BLaER1 (cell line): ENCODE data around the gene MAP7D1.

ENCODE experiments used
- H3K27ac ChIP-seq: shearing (Covaris generic); formaldehyde crosslinking; 2 replicates; pipeline ENCODE4 v1.8.1; 2022
- H3K27me3 ChIP-seq: shearing (Covaris generic); formaldehyde crosslinking; 2 replicates; pipeline ENCODE4 v1.8.1; 2022
- H3K36me3 ChIP-seq: shearing (Covaris generic); formaldehyde crosslinking; 2 replicates; pipeline ENCODE4 v1.8.1; 2022
- H3K4me1 ChIP-seq: shearing (Covaris generic); formaldehyde crosslinking; 2 replicates; pipeline ENCODE4 v1.8.1; 2022
- H3K4me2 ChIP-seq: shearing (Covaris generic); formaldehyde crosslinking; 2 replicates; pipeline ENCODE4 v1.8.1; 2022
- H3K4me3 ChIP-seq: shearing (Covaris generic); formaldehyde crosslinking; 2 replicates; pipeline ENCODE4 v1.8.1; 2022
- H3K9ac ChIP-seq: shearing (Covaris generic); formaldehyde crosslinking; 2 replicates; pipeline ENCODE4 v1.8.1; 2022
- H3K9me3 ChIP-seq: shearing (Covaris generic); formaldehyde crosslinking; 2 replicates; pipeline ENCODE4 v1.8.1; 2022
- H4K20me1 ChIP-seq: shearing (Covaris generic); formaldehyde crosslinking; 2 replicates; pipeline ENCODE4 v1.8.1; 2022
- Cebpa-rat ChIP-seq: shearing (Covaris generic); IDR thresholded peaks from 2 replicates; pipeline ENCODE4 v1.8.1; 2022

Gene MAP7D1

GRCh38 chr1:36116901-36117300 lies 39.1 kb upstream of the MAP7D1 start:
- Histone ChIP-seq H3K9ac (no peak overlapping the region), H3K27me3 (peaks cover 4% of the 10 kb centered on the region), H3K27ac (no peak overlapping the region), H3K4me1 (peaks cover 26% of the 10 kb centered on the region), H3K9me3 (no peaks in the 10 kb centered on the region), H3K36me3 (no peaks in the 10 kb centered on the region), H4K20me1 (no peaks in the 10 kb centered on the region), H3K4me2 (no peak overlapping the region), H3K4me3 (no peak overlapping the region)
- TF ChIP-seq Cebpa-rat: no peak

GRCh38 chr1:36118447-36119204 lies 37.3 kb upstream of the MAP7D1 start:
- Histone ChIP-seq H3K36me3 (no peaks in the 10 kb centered on the region), H4K20me1 (no peaks in the 10 kb centered on the region), H3K27me3 (peaks cover 21% of the 10 kb centered on the region), H3K27ac (no peak overlapping the region), H3K4me3 (no peak overlapping the region), H3K9ac (no peak overlapping the region), H3K4me2 (no peak overlapping the region), H3K9me3 (no peaks in the 10 kb centered on the region), H3K4me1 (peaks cover 43% of the 10 kb centered on the region)
- no peak for TF ChIP-seq Cebpa-rat

GRCh38 chr1:36119456-36119855 lies 36.5 kb upstream of the MAP7D1 start:
- Histone ChIP-seq H3K9me3 (no peaks in the 10 kb centered on the region), H3K36me3 (no peaks in the 10 kb centered on the region), H4K20me1 (no peaks in the 10 kb centered on the region), H3K4me1 (peaks cover 44% of the 10 kb centered on the region), H3K4me2 (no peak overlapping the region), H3K4me3 (no peak overlapping the region), H3K27me3 (peaks cover 30% of the 10 kb centered on the region), H3K9ac (no peak overlapping the region), H3K27ac (no peak overlapping the region)
- no peak for TF ChIP-seq Cebpa-rat

GRCh38 chr1:36122062-36123030 lies 33.6 kb upstream of the MAP7D1 start:
- peaks cover 62% of the 10 kb centered on the region for H3K4me1 ChIP-seq
- no peak overlapping the region; the same call in 1 of the 2 replicates for H3K4me3 ChIP-seq
- no peak for TF ChIP-seq Cebpa-rat
- H3K9me3 ChIP-seq: no peaks in the 10 kb centered on the region
- H3K36me3 ChIP-seq: no peaks in the 10 kb centered on the region
- H3K27ac ChIP-seq: no peak overlapping the region
- peaks cover 50% of the 10 kb centered on the region for H3K27me3 ChIP-seq
- peak overlapping the region; percentile 82 for H3K4me2 ChIP-seq
- no peaks in the 10 kb centered on the region for H4K20me1 ChIP-seq
- peak overlapping the region; percentile 36; the same call in 1 of the 2 replicates for H3K9ac ChIP-seq

GRCh38 chr1:36123356-36123755 lies 32.6 kb upstream of the MAP7D1 start:
- Histone ChIP-seq H3K4me1 (peaks cover 67% of the 10 kb centered on the region), H3K4me3 (peak overlapping the region; percentile 44), H3K27me3 (peaks cover 50% of the 10 kb centered on the region), H3K9me3 (no peaks in the 10 kb centered on the region), H4K20me1 (no peaks in the 10 kb centered on the region), H3K9ac (peak overlapping the region; percentile 36; the same call in 1 of the 2 replicates), H3K4me2 (peak overlapping the region; percentile 82), H3K36me3 (no peaks in the 10 kb centered on the region), H3K27ac (peak overlapping the region; percentile 32; the same call in 1 of the 2 replicates)
- no peak for TF ChIP-seq Cebpa-rat

GRCh38 chr1:36124404-36125128 lies 31.4 kb upstream of the MAP7D1 start:
- no peaks in the 10 kb centered on the region for H3K36me3 ChIP-seq
- H3K4me3 ChIP-seq: peak overlapping the region; percentile 65
- H3K4me1 ChIP-seq: peaks cover 66% of the 10 kb centered on the region
- TF ChIP-seq Cebpa-rat: no peak
- no peaks in the 10 kb centered on the region for H3K9me3 ChIP-seq
- no peak overlapping the region for H3K27ac ChIP-seq
- H3K4me2 ChIP-seq: peak overlapping the region; percentile 82
- peak overlapping the region; percentile 29; the same call in 1 of the 2 replicates for H3K9ac ChIP-seq
- H3K27me3 ChIP-seq: peaks cover 50% of the 10 kb centered on the region
- H4K20me1 ChIP-seq: no peaks in the 10 kb centered on the region

GRCh38 chr1:36125129-36125991 lies 30.6 kb upstream of the MAP7D1 start, which contains the start of gene COL8A2:
COL8A2 (minus strand) TSS chr1:36125222; CDS start chr1:36100242, 24,980 bp downstream.
- peak within 1 kb of the TSS; percentile 29; the same call in 1 of the 2 replicates for H3K9ac ChIP-seq
- H3K4me1 ChIP-seq: peaks cover 58% of the 10 kb centered on the region
- peak within 1 kb of the TSS; percentile 82 for H3K4me2 ChIP-seq
- H4K20me1 ChIP-seq: no peaks in the 10 kb centered on the region
- no peak for TF ChIP-seq Cebpa-rat
- H3K27me3 ChIP-seq: peaks cover 50% of the 10 kb centered on the region
- no peaks in the 10 kb centered on the region for H3K36me3 ChIP-seq
- no peaks in the 10 kb centered on the region for H3K9me3 ChIP-seq
- no peak within 1 kb of the TSS for H3K27ac ChIP-seq
- peak within 1 kb of the TSS; percentile 65 for H3K4me3 ChIP-seq

GRCh38 chr1:36126005-36126716 lies 29.8 kb upstream of the MAP7D1 start:
- Histone ChIP-seq H3K36me3 (no peaks in the 10 kb centered on the region), H3K27me3 (peaks cover 50% of the 10 kb centered on the region), H3K4me1 (peaks cover 52% of the 10 kb centered on the region), H3K27ac (no peak overlapping the region), H3K4me2 (peak overlapping the region; percentile 82), H3K9ac (no peak overlapping the region), H3K4me3 (no peak overlapping the region), H4K20me1 (no peaks in the 10 kb centered on the region), H3K9me3 (no peaks in the 10 kb centered on the region)
- no peak for TF ChIP-seq Cebpa-rat
